A549 (cell line): ENCODE data around the gene KRTAP4-1.

ENCODE experiments used
- POLR2A ChIP-seq: IDR thresholded peaks from 2 replicates; pipeline ENCODE4 v1.6.1; 2012; ENCODE audit warnings: mild to moderate bottlenecking, low read length
- TF ChIP-seq, protein P1 (sequence below): fragments of >200 bp; sonication (Bioruptor Twin); formaldehyde crosslinking; IDR thresholded peaks from 3 replicates; pipeline ENCODE4 v1.5.1; 2016

DNA sequence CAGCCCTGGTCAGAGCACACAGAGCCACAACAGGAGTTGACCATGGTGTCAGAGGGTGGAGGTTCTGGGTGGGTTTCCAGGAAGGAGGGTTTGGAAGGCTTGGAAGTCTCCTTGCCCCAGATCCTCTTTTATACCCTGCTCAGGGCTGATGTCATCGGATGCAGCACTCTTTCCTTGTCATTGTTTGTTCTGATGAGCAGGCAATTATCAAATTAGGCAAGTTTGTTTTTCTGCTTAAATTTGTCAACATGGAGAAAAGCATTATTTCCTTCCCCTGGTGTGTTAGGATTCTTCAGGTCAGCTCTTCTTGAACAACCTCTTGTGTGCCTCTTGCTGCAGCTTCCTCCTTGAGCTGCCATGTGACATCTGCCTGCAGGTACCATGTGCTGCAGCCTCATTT lies 24.1 kb downstream of the KRTAP4-1 start, which contains the start of gene KRTAP4-4:
- TF ChIP-seq, protein P1, sequence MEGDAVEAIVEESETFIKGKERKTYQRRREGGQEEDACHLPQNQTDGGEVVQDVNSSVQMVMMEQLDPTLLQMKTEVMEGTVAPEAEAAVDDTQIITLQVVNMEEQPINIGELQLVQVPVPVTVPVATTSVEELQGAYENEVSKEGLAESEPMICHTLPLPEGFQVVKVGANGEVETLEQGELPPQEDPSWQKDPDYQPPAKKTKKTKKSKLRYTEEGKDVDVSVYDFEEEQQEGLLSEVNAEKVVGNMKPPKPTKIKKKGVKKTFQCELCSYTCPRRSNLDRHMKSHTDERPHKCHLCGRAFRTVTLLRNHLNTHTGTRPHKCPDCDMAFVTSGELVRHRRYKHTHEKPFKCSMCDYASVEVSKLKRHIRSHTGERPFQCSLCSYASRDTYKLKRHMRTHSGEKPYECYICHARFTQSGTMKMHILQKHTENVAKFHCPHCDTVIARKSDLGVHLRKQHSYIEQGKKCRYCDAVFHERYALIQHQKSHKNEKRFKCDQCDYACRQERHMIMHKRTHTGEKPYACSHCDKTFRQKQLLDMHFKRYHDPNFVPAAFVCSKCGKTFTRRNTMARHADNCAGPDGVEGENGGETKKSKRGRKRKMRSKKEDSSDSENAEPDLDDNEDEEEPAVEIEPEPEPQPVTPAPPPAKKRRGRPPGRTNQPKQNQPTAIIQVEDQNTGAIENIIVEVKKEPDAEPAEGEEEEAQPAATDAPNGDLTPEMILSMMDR = no peak
- no peak for TF ChIP-seq POLR2A
